ENCODE data around the gene NAPA.
A peak's percentile ranks its signal among the peaks of the same experiment; 100 is the strongest.

Gene NAPA

DNA sequence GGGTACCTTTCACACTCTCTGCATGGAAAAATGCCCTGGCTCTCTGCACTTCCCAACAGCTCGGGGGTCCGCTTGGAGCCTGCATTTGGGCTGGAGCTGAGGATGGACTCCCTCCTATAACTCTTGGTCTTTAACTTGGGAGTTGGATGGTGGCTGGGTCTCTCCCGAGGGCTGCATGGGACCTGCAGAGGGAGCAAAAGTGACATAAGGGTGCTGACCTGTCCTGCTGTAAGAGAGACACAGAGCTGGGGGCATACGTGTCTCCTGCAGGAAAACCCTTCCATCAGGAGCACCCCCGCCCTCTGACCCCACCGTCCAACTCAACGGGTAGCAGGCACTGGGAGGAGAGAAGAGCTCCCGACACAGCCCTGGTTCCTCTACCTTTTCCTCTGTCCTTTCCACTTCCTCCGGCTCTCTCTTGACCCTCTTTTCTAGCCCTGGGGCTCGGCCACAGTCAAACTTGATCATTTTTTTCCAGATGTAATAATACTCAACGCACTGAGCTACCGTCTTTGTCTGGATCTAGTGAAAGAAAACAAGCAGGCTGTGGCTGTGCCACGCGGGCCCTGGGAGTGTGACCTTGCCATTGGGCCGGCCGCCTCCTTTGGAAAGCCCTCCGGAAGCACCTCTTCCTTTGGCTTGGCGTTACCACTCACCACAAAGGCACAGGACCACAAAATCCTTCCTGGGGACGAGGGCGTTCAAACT lies 6.8 kb upstream of the NAPA start:
- Histone ChIP-seq H3K4me2 (ENCODE audit: low read depth, low read length, poor library complexity, severe bottlenecking) (peak overlapping the region; percentile 42), H3F3A (ENCODE audit: low read depth) (no peaks in the 10 kb centered on the region), H3K4me3 (ENCODE audit: low read length, poor library complexity, severe bottlenecking) (peak overlapping the region; percentile 30), H3K79me2 (ENCODE audit: insufficient read depth, low read length) (no peaks in the 10 kb centered on the region), H3K27me3 (ENCODE audit: insufficient read depth, low read length, poor library complexity, severe bottlenecking) (no peaks in the 10 kb centered on the region), H3K9ac (ENCODE audit: low read depth, low read length, poor library complexity, severe bottlenecking) (peak overlapping the region; percentile 16), H2AFZ (ENCODE audit: low read length) (no peak overlapping the region; the same call in 1 of the 2 replicates), H3K36me3 (ENCODE audit: insufficient read depth, low read length) (no peaks in the 10 kb centered on the region), H3K9me3 (ENCODE audit: insufficient read depth, low read depth, low read length) (no peaks in the 10 kb centered on the region), H4K20me1 (ENCODE audit: insufficient read depth, low read length, poor library complexity, severe bottlenecking) (no peaks in the 10 kb centered on the region), H3K9me2 (replicated peaks; ENCODE audit: low read depth, low read length) (no peaks in the 10 kb centered on the region), H3K4me1 (ENCODE audit: insufficient read depth, low read length, poor library complexity, severe bottlenecking) (peaks cover 45% of the 10 kb centered on the region)
- TF ChIP-seq, protein P1, sequence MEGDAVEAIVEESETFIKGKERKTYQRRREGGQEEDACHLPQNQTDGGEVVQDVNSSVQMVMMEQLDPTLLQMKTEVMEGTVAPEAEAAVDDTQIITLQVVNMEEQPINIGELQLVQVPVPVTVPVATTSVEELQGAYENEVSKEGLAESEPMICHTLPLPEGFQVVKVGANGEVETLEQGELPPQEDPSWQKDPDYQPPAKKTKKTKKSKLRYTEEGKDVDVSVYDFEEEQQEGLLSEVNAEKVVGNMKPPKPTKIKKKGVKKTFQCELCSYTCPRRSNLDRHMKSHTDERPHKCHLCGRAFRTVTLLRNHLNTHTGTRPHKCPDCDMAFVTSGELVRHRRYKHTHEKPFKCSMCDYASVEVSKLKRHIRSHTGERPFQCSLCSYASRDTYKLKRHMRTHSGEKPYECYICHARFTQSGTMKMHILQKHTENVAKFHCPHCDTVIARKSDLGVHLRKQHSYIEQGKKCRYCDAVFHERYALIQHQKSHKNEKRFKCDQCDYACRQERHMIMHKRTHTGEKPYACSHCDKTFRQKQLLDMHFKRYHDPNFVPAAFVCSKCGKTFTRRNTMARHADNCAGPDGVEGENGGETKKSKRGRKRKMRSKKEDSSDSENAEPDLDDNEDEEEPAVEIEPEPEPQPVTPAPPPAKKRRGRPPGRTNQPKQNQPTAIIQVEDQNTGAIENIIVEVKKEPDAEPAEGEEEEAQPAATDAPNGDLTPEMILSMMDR (conservative IDR thresholded peaks at IDR 0.05; ENCODE audit: low read length): no peak
- TF ChIP-seq EZH2phosphoT487 (IDR thresholded peaks at IDR 0.05; ENCODE audit: borderline replicate concordance): no peak

GRCh38 chr19:47520839-47521238 lies 6.0 kb upstream of the NAPA start:
- Histone ChIP-seq H3K9me2 (replicated peaks; ENCODE audit: low read depth, low read length) (no peaks in the 10 kb centered on the region), H3K4me2 (ENCODE audit: low read depth, low read length, poor library complexity, severe bottlenecking) (no peak overlapping the region), H4K20me1 (ENCODE audit: insufficient read depth, low read length, poor library complexity, severe bottlenecking) (no peaks in the 10 kb centered on the region), H3K4me1 (ENCODE audit: insufficient read depth, low read length, poor library complexity, severe bottlenecking) (peaks cover 52% of the 10 kb centered on the region), H3K4me3 (ENCODE audit: low read length, poor library complexity, severe bottlenecking) (no peak overlapping the region), H2AFZ (ENCODE audit: low read length) (no peak overlapping the region), H3K79me2 (ENCODE audit: insufficient read depth, low read length) (no peaks in the 10 kb centered on the region), H3K9ac (ENCODE audit: low read depth, low read length, poor library complexity, severe bottlenecking) (no peak overlapping the region), H3F3A (ENCODE audit: low read depth) (no peaks in the 10 kb centered on the region), H3K9me3 (ENCODE audit: insufficient read depth, low read depth, low read length) (no peaks in the 10 kb centered on the region), H3K27me3 (ENCODE audit: insufficient read depth, low read length, poor library complexity, severe bottlenecking) (no peaks in the 10 kb centered on the region), H3K36me3 (ENCODE audit: insufficient read depth, low read length) (no peaks in the 10 kb centered on the region)
- TF ChIP-seq, protein P1 (conservative IDR thresholded peaks at IDR 0.05; ENCODE audit: low read length): no peak
- no peak for TF ChIP-seq EZH2phosphoT487 (IDR thresholded peaks at IDR 0.05; ENCODE audit: borderline replicate concordance)

DNA sequence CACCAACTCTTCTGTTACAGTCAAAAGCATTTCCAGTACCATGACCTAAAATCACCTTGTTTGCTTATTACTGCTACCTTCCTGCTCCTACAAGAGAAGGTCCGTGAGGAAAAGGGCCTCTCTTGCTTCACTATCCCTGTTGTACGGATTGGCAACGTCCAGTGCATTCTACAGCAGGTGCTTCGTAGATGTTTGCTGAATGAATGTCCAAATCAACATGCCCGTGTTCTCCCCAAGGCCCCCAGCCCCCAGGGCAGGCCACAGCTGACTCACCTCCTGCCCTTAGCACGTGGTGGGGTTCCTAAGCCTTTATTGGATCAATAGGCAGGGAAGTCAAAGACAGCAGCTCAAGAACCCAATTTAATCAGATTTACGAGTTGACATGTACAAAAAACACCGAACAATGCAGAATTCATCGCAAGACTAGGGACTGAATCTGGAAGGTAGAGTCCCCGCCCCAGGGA lies 5.5 kb upstream of the NAPA start:
- Histone ChIP-seq H3K36me3 (ENCODE audit: insufficient read depth, low read length) (no peaks in the 10 kb centered on the region), H3K4me1 (ENCODE audit: insufficient read depth, low read length, poor library complexity, severe bottlenecking) (peaks cover 57% of the 10 kb centered on the region), H3K9me2 (replicated peaks; ENCODE audit: low read depth, low read length) (no peaks in the 10 kb centered on the region), H3K9ac (ENCODE audit: low read depth, low read length, poor library complexity, severe bottlenecking) (no peak overlapping the region), H3F3A (ENCODE audit: low read depth) (no peaks in the 10 kb centered on the region), H3K79me2 (ENCODE audit: insufficient read depth, low read length) (no peaks in the 10 kb centered on the region), H4K20me1 (ENCODE audit: insufficient read depth, low read length, poor library complexity, severe bottlenecking) (no peaks in the 10 kb centered on the region), H3K27me3 (ENCODE audit: insufficient read depth, low read length, poor library complexity, severe bottlenecking) (no peaks in the 10 kb centered on the region), H2AFZ (ENCODE audit: low read length) (no peak overlapping the region), H3K4me2 (ENCODE audit: low read depth, low read length, poor library complexity, severe bottlenecking) (no peak overlapping the region), H3K4me3 (ENCODE audit: low read length, poor library complexity, severe bottlenecking) (no peak overlapping the region), H3K9me3 (ENCODE audit: insufficient read depth, low read depth, low read length) (no peaks in the 10 kb centered on the region)
- TF ChIP-seq, protein P1 (conservative IDR thresholded peaks at IDR 0.05; ENCODE audit: low read length): no peak
- no peak for TF ChIP-seq EZH2phosphoT487 (IDR thresholded peaks at IDR 0.05; ENCODE audit: borderline replicate concordance)

Measured in Loucy (cell line).